SKM-1 treated with dmso at 0.1 percent for 144 hours (cell line): ENCODE results near the gene PECR.
A peak's percentile ranks its signal among the peaks of the same experiment; 100 is the strongest.
"Not testable (repeated sequence)": the region's sequence is repeated elsewhere in the genome, so short reads cannot be mapped to it uniquely, and the experiment has no call there.

Experiments used
- DNase-seq: peaks from one replicate; lab custom pipeline; 2025; ENCODE audit not compliant: unreplicated experiment; lab: John Stamatoyannopoulos, UW

The PECR gene

GRCh38 chr2:216107320-216107719 is 25.7 kb upstream of the PECR start:
- no peak for DNase-seq

- DNase-seq = no peak
Observed at GRCh38 chr2:216104691-216105090, 23.1 kb upstream of the PECR start.

GRCh38 chr2:216103213-216103612 is 21.6 kb upstream of the PECR start:
- no peak for DNase-seq

GRCh38 chr2:216101109-216101508 is 19.5 kb upstream of the PECR start:
- no peak for DNase-seq

- no peak for DNase-seq
Observed at GRCh38 chr2:216098421-216099334, 17.1 kb upstream of the PECR start.

GRCh38 chr2:216094701-216095100 is 13.1 kb upstream of the PECR start:
- no peak for DNase-seq

GRCh38 chr2:216092646-216093045 is 11.0 kb upstream of the PECR start:
- DNase-seq = no peak

- no peak for DNase-seq
Observed at GRCh38 chr2:216090369-216090786, 8.8 kb upstream of the PECR start.

- no peak for DNase-seq
Observed at GRCh38 chr2:216086207-216086893, 4.7 kb upstream of the PECR start.

- DNase-seq = no peak
Observed at GRCh38 chr2:216084547-216084946, 2.9 kb upstream of the PECR start.

- no peak for DNase-seq
Observed at GRCh38 chr2:216083464-216084281, 2.1 kb upstream of the PECR start.

- peak; percentile 19 for DNase-seq
Observed at GRCh38 chr2:216082805-216083204, 1.2 kb upstream of the PECR start.

GRCh38 chr2:216082117-216082711 is 605 bp upstream of the PECR start:
- DNase-seq = no peak

GRCh38 chr2:216081012-216081411 is 597 bp downstream of the PECR start:
- DNase-seq = no peak

GRCh38 chr2:216080048-216080447 is 1.6 kb downstream of the PECR start:
- not testable (repeated sequence) for DNase-seq

GRCh38 chr2:216078776-216079175 is 2.8 kb downstream of the PECR start:
- DNase-seq = peak; percentile 13

- DNase-seq = no peak
Observed at GRCh38 chr2:216075510-216076485, 5.8 kb downstream of the PECR start.

GRCh38 chr2:216074794-216075193 is 6.8 kb downstream of the PECR start:
- no peak for DNase-seq

- DNase-seq = no peak
Observed at GRCh38 chr2:216074380-216074779, 7.2 kb downstream of the PECR start.

GRCh38 chr2:216073773-216074172 is 7.8 kb downstream of the PECR start:
- DNase-seq = no peak
